GM21786 (cell line): ENCODE data around the gene ERC2.
"Not testable (repeated sequence)": the region's sequence is repeated elsewhere in the genome, so short reads cannot be mapped to it uniquely, and the experiment has no call there.

Source experiments
- ATAC-seq: cut with Tn5 transposase; IDR thresholded peaks from one replicate; pipeline ENCODE4 v1.9.1; 2021; ENCODE audit not compliant: unreplicated experiment

ERC2 gene

GRCh38 chr3:55858302-55858701, 610.0 kb downstream of the ERC2 start:
- ATAC-seq: no peak

GRCh38 chr3:55857633-55858032, 610.6 kb downstream of the ERC2 start:
- ATAC-seq: no peak

GRCh38 chr3:55855311-55855710, 613.0 kb downstream of the ERC2 start:
- no peak for ATAC-seq

GRCh38 chr3:55854494-55854893, 613.8 kb downstream of the ERC2 start:
- no peak for ATAC-seq

- ATAC-seq: no peak
Observed at GRCh38 chr3:55852326-55852725, 615.9 kb downstream of the ERC2 start.

- no peak for ATAC-seq
Observed at GRCh38 chr3:55842204-55842603, 626.1 kb downstream of the ERC2 start.

- ATAC-seq: not testable (repeated sequence)
Observed at GRCh38 chr3:55831876-55832275, 636.4 kb downstream of the ERC2 start.

GRCh38 chr3:55828712-55829111, 639.6 kb downstream of the ERC2 start:
- no peak for ATAC-seq

- ATAC-seq: no peak
Observed at GRCh38 chr3:55827786-55828185, 640.5 kb downstream of the ERC2 start.

GRCh38 chr3:55826731-55827496, 641.4 kb downstream of the ERC2 start:
- ATAC-seq: no peak

GRCh38 chr3:55826097-55826496, 642.2 kb downstream of the ERC2 start:
- no peak for ATAC-seq

GRCh38 chr3:55824406-55824805, 643.9 kb downstream of the ERC2 start:
- ATAC-seq: no peak

- ATAC-seq: no peak
Observed at GRCh38 chr3:55823829-55824228, 644.4 kb downstream of the ERC2 start.

- no peak for ATAC-seq
Observed at GRCh38 chr3:55823001-55823400, 645.3 kb downstream of the ERC2 start.

- no peak for ATAC-seq
Observed at GRCh38 chr3:55819005-55819404, 649.3 kb downstream of the ERC2 start.

- no peak for ATAC-seq
Observed at GRCh38 chr3:55818485-55818884, 649.8 kb downstream of the ERC2 start.

GRCh38 chr3:55816794-55817576, 651.3 kb downstream of the ERC2 start:
- no peak for ATAC-seq

- ATAC-seq: no peak
Observed at GRCh38 chr3:55815262-55815661, 653.0 kb downstream of the ERC2 start.

GRCh38 chr3:55813268-55814097, 654.8 kb downstream of the ERC2 start:
- no peak for ATAC-seq

GRCh38 chr3:55812394-55813013, 655.8 kb downstream of the ERC2 start:
- ATAC-seq: no peak

- ATAC-seq: no peak
Observed at GRCh38 chr3:55807210-55807609, 661.1 kb downstream of the ERC2 start.
